Liver (tissue), 9 donors: ENCODE data around the gene FBXW4. TPM values are rescaled to one million over a fixed set of nuclear protein-coding genes. Genes with fewer than 3 reads are reported as not detected.

ENCODE experiments used
- DNase-seq: peaks from one replicate; pipeline ENCODE4 v3.0.0-alpha.2; 2017; ENCODE audit warnings: low spot score
- H3K27ac ChIP-seq, 2 donors: one replicate each; pipeline ENCODE4 v1.7.0; 2013; ENCODE audit warnings: inconsistent platforms in 2 of 2, low read length in 2 of 2, control low read depth in 1 of 2, low read depth in 1 of 2, mild to moderate bottlenecking in 1 of 2
- H3K27me3 ChIP-seq, 4 donors: one replicate each; pipeline versions ENCODE4 v1.6.1 to v1.7.0; 2013; ENCODE audit warnings: low read length in 3 of 4, inconsistent platforms in 1 of 4, mild to moderate bottlenecking in 1 of 4, moderate library complexity in 1 of 4; ENCODE audit not compliant: control insufficient read depth in 4 of 4, insufficient read depth in 4 of 4
- H3K36me3 ChIP-seq, 4 donors: one replicate each; pipeline versions ENCODE4 v1.6.1 to v1.7.0; 2013; ENCODE audit warnings: low read length in 3 of 4, mild to moderate bottlenecking in 3 of 4, low read depth in 1 of 4, moderate library complexity in 1 of 4; ENCODE audit not compliant: control insufficient read depth in 4 of 4, insufficient read depth in 3 of 4
- H3K4me1 ChIP-seq, 4 donors: one replicate each; pipeline versions ENCODE4 v1.6.1 to v1.7.0; 2013; ENCODE audit warnings: low read length in 3 of 4, mild to moderate bottlenecking in 3 of 4, moderate library complexity in 1 of 4; ENCODE audit not compliant: control insufficient read depth in 4 of 4, insufficient read depth in 4 of 4
- H3K4me3 ChIP-seq, 3 donors: one replicate each; pipeline versions ENCODE4 v1.6.1 to v1.7.0; 2013; ENCODE audit warnings: low read length in 3 of 3, control low read depth in 1 of 3, low read depth in 1 of 3, mild to moderate bottlenecking in 1 of 3
- H3K9ac ChIP-seq, 2 donors: one replicate each; pipeline ENCODE4 v1.7.0; 2013; ENCODE audit warnings: low read length in 2 of 2, mild to moderate bottlenecking in 2 of 2, moderate library complexity in 2 of 2, control low read depth in 1 of 2, low read depth in 1 of 2
- H3K9me3 ChIP-seq, 4 donors: one replicate each; pipeline versions ENCODE4 v1.6.1 to v1.7.0; 2013; ENCODE audit warnings: low read length in 3 of 4; ENCODE audit not compliant: control insufficient read depth in 4 of 4
- ATF3 ChIP-seq: IDR thresholded peaks from 2 replicates; pipeline ENCODE4 v1.6.1; 2016; ENCODE audit warnings: antibody characterized with exemption
- CTCF ChIP-seq: fragments of 150-350 bp; IDR thresholded peaks from 2 replicates; pipeline ENCODE4 v1.5.1; 2017; ENCODE audit warnings: improper control_type of control experiment, low read depth, low read length; ENCODE audit not compliant: missing input control
- EGR1 ChIP-seq, 2 donors: IDR thresholded peaks; 2 replicates each; pipeline ENCODE4 v1.6.1; 2016 to 2018; ENCODE audit warnings: antibody characterized with exemption in 2 of 2, low read depth in 2 of 2
- FOXA2 ChIP-seq: IDR thresholded peaks from 2 replicates; pipeline ENCODE4 v1.6.1; 2016; ENCODE audit warnings: antibody characterized with exemption
- GABPA ChIP-seq, 2 donors: IDR thresholded peaks in 1 of 2; conservative IDR thresholded peaks in 1 of 2; 2 replicates each; pipeline ENCODE4 v1.6.1; 2016; ENCODE audit warnings: antibody characterized with exemption in 2 of 2, mild to moderate bottlenecking in 1 of 2, moderate library complexity in 1 of 2
- HNF4A ChIP-seq, 2 donors: conservative IDR thresholded peaks; 2 replicates each; pipeline ENCODE4 v1.6.1; 2016; ENCODE audit warnings: antibody characterized with exemption in 2 of 2, mild to moderate bottlenecking in 2 of 2
- HNF4G ChIP-seq: IDR thresholded peaks from 2 replicates; pipeline ENCODE4 v1.6.1; 2016; ENCODE audit warnings: antibody characterized with exemption
- JUND ChIP-seq, 2 donors: IDR thresholded peaks; 2 replicates each; pipeline ENCODE4 v1.6.1; 2016; ENCODE audit warnings: antibody characterized with exemption in 2 of 2
- MAX ChIP-seq: IDR thresholded peaks from 2 replicates; pipeline ENCODE4 v1.6.1; 2016; ENCODE audit warnings: antibody characterized with exemption
- NR2F2 ChIP-seq: IDR thresholded peaks from 2 replicates; pipeline ENCODE4 v1.6.1; 2016; ENCODE audit warnings: antibody characterized with exemption
- RAD21 ChIP-seq, 2 donors: IDR thresholded peaks; 2 replicates each; pipeline ENCODE4 v1.6.1; 2016; ENCODE audit warnings: antibody characterized with exemption in 2 of 2, mild to moderate bottlenecking in 2 of 2
- REST ChIP-seq: IDR thresholded peaks from 2 replicates; pipeline ENCODE4 v1.6.1; 2016; ENCODE audit warnings: antibody characterized with exemption, mild to moderate bottlenecking
- SP1 ChIP-seq: IDR thresholded peaks from 2 replicates; pipeline ENCODE4 v1.6.1; 2018; ENCODE audit warnings: antibody characterized with exemption, mild to moderate bottlenecking
- TAF1 ChIP-seq: conservative IDR thresholded peaks from 2 replicates; pipeline ENCODE4 v1.6.1; 2016; ENCODE audit warnings: antibody characterized with exemption, mild to moderate bottlenecking
- YY1 ChIP-seq: IDR thresholded peaks from 2 replicates; pipeline ENCODE4 v1.6.1; 2016; ENCODE audit warnings: antibody characterized with exemption, mild to moderate bottlenecking
- ZBTB33 ChIP-seq: IDR thresholded peaks from 2 replicates; pipeline ENCODE4 v1.6.1; 2016; ENCODE audit warnings: antibody characterized with exemption
- WGBS: extraction: QIAGEN DNeasy Blood & Tissue Kit; methylation state at CpG from one replicate; pipeline ENCODE4 v1.1.7; 2013; 5-methylcytosine and 5-hydroxymethylcytosine counted together
- polyA plus RNA-seq, 2 donors: library from polyadenylated mRNA; stranded (reverse) in 1 of 2; unstranded in 1 of 2; fragments of 200-250 nt in 1 of 2; fragments of >200 nt in 1 of 2; fragmentation: Nextera tagmentation in 1 of 2; extraction: Ambion mirVana in 1 of 2; gene quantifications; one replicate each; pipeline versions ENCODE4 v1.2.1 to v1.2.3, GENCODE V29; 2013 to 2015
- total RNA-seq, 2 donors: library from RNA; depleted of rRNA; stranded (reverse); fragments of >200 nt; gene quantifications; one replicate each; pipeline ENCODE4 v1.2.3, GENCODE V29; 2014
- donor health status: healthy.
- donor health status: healthy.
- donor health status: healthy.
- donor health status: healthy.
- donor health status: healthy.

The FBXW4 gene
- total and polyA plus RNA-seq, 4 donors: 5.4 to 54.1 (median 20.5) TPM

- DNase-seq: peak; percentile 95
- peaks cover 5 to 10% (median 8%) of the 10 kb centered on the region in 4 donors for H3K9me3 ChIP-seq
- no peaks in the 10 kb centered on the region for H3K36me3 ChIP-seq
- peak overlapping the region in 2 of 3 donors; percentile 43 to 52 for H3K4me3 ChIP-seq
- TF ChIP-seq FOXA2 (no peak), EGR1 (IDR thresholded peaks at IDR 0.05; ENCODE audit: low read depth in 2 of 2) (no peak), ZBTB33 (no peak), YY1 (no peak), CTCF (peak; percentile 77), RAD21 (IDR thresholded peaks at IDR 0.05) (peak; percentile 81 to 82), HNF4A (conservative IDR thresholded peaks at IDR 0.05) (no peak)
- H3K27me3 ChIP-seq: peaks cover 0 to 7% (median 5%) of the 10 kb centered on the region in 4 donors
- WGBS: 3% methylated on average over 56 of the region's 56 CpGs
- H3K27ac ChIP-seq: no peak overlapping the region
- H3K9ac ChIP-seq: no peak overlapping the region
- peaks cover 7 to 18% (median 10%) of the 10 kb centered on the region in 4 donors for H3K4me1 ChIP-seq
Observed at GRCh38 chr10:101569622-101570427, 125.1 kb downstream of the FBXW4 start.

GRCh38 chr10:101569323-101569621 is 125.7 kb downstream of the FBXW4 start:
- no peak for DNase-seq
- TF ChIP-seq SP1: no peak
- no peak for TF ChIP-seq YY1
- no peak for TF ChIP-seq EGR1 (IDR thresholded peaks at IDR 0.05; ENCODE audit: low read depth in 2 of 2)
- TF ChIP-seq TAF1: no peak
- TF ChIP-seq JUND (IDR thresholded peaks at IDR 0.05): no peak
- TF ChIP-seq RAD21 (IDR thresholded peaks at IDR 0.05): no peak
- TF ChIP-seq GABPA (IDR thresholded peaks at IDR 0.05 in 1 of 2, conservative IDR thresholded peaks at IDR 0.05 in 1 of 2): no peak
- TF ChIP-seq NR2F2: no peak
- no peak for TF ChIP-seq HNF4G
- TF ChIP-seq ATF3: no peak
- no peak for TF ChIP-seq MAX
- TF ChIP-seq HNF4A (conservative IDR thresholded peaks at IDR 0.05): no peak
- no peak for TF ChIP-seq REST
- H3K4me1 ChIP-seq: peaks cover 7 to 18% (median 10%) of the 10 kb centered on the region in 4 donors
- peaks cover 5 to 10% (median 8%) of the 10 kb centered on the region in 4 donors for H3K9me3 ChIP-seq
- H3K4me3 ChIP-seq: no peak overlapping the region
- no peaks in the 10 kb centered on the region for H3K36me3 ChIP-seq
- 9% methylated on average over 11 of the region's 11 CpGs for WGBS
- H3K9ac ChIP-seq: no peak overlapping the region
- H3K27me3 ChIP-seq: peaks cover 0 to 7% (median 5%) of the 10 kb centered on the region in 4 donors
- no peak overlapping the region for H3K27ac ChIP-seq
